Measurements from ENCODE around the gene EGFR.
A peak's percentile ranks its signal among the peaks of the same experiment; 100 is the strongest.

The EGFR gene

DNA sequence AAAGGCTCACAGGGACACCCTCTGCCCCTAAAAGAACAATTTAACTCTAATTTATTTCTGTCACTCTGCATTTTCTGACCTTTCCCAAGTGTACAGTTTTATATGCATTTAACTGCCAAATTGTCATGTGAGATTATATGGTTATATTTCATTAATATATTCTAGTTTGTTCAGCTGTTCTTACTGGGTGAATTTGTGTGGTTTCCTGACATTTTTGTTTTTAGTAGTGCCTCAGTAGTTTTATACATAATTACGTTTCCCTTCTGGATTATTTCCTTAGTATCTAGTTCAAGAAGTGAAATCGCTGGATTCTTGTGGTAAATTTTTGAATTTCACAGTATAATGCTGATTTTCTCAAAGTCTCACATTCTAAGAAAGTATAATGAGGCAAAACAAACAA, 41.3 kb downstream of the EGFR start:
- TF ChIP-seq, protein P1, sequence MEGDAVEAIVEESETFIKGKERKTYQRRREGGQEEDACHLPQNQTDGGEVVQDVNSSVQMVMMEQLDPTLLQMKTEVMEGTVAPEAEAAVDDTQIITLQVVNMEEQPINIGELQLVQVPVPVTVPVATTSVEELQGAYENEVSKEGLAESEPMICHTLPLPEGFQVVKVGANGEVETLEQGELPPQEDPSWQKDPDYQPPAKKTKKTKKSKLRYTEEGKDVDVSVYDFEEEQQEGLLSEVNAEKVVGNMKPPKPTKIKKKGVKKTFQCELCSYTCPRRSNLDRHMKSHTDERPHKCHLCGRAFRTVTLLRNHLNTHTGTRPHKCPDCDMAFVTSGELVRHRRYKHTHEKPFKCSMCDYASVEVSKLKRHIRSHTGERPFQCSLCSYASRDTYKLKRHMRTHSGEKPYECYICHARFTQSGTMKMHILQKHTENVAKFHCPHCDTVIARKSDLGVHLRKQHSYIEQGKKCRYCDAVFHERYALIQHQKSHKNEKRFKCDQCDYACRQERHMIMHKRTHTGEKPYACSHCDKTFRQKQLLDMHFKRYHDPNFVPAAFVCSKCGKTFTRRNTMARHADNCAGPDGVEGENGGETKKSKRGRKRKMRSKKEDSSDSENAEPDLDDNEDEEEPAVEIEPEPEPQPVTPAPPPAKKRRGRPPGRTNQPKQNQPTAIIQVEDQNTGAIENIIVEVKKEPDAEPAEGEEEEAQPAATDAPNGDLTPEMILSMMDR (IDR thresholded peaks at IDR 0.05; ENCODE audit: low read depth, low read length, missing control alignments) = no peak
- no peak overlapping the region for H3K4me3 ChIP-seq (replicated peaks; ENCODE audit: low read depth, low read length)
- no peak for DNase-seq (ENCODE audit: extremely low read depth, low read depth)

DNA sequence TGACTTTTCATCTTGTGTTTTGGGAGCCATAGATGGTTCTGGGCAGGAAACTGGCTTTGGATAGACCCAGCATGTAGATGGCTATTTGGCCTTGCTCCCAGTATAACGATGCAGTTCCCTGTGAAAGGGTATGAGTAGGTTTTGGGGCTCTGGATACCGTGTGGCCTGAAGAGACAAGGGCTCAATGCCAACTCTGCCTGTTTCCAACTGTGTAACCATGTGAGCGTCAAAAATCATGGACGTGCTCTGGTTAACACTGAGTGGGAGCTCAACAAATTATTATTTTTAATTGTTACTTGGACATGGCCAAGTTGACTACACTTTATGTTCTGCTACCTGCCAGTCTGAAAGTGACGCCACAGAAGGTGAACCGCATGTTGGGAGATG, 41.8 kb downstream of the EGFR start:
- no peak overlapping the region for H3K4me3 ChIP-seq (replicated peaks; ENCODE audit: low read depth, low read length)
- no peak for DNase-seq (ENCODE audit: extremely low read depth, low read depth)
- TF ChIP-seq, protein P1 (IDR thresholded peaks at IDR 0.05; ENCODE audit: low read depth, low read length, missing control alignments) = no peak

DNA sequence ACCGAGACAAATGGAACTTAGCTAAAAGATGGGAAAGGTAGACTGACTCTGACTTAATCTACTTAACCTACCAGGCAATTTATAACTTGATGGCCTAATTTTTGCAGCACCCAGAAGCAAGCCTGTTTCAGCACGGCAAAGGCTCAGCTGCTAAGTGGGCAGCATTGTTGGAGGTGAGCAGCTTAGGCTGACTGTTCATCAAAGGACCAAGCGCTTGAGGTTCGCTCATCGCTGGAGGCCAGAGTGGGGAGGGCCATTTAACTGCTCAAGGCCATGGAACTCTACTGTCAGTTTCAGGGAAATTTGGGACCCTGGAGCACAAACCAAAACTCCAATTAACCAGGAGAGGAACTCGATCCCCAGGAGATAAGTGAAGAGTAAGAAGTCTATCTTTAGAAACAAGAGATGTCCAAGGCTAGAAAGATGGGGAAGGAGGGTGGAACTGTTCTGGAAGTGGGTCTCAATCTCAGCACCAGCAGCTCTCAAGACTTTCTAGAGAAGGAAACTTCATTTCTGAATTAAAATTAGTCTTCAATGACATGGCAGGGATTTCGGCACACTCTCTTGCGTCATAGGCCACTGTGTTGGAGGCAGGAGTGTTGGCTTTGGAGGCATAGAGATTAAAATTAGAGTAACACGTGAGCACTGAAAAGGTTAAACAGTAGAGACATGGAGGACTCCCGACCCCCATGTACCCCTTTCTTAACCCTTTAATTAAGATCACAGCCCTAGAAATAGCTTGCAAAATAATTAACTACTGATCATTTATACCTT, 43.1 kb downstream of the EGFR start:
- H3K4me3 ChIP-seq (replicated peaks; ENCODE audit: low read depth, low read length) = no peak overlapping the region
- no peak for DNase-seq (ENCODE audit: extremely low read depth, low read depth)
- TF ChIP-seq, protein P1 (IDR thresholded peaks at IDR 0.05; ENCODE audit: low read depth, low read length, missing control alignments) = no peak

DNA sequence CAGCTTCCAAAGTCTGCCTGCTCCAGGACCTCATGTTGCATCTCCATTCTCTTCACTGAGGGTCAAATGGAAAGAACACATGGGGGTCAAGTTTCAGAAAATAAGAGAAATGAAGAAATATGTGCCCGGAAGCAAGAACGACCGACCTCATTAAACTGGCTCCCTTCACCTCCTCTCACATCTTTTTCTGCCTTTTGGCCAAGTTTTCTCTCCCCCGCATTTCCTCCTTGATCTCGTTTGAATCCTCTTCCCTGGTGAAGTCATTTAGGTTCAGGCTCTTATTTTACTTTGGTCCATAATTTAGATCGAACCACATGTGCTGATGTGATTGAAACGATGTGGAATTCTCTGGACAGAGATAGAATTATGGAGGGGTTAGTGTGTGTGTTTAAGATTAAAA, 44.2 kb downstream of the EGFR start:
- DNase-seq (ENCODE audit: extremely low read depth, low read depth) = no peak
- no peak overlapping the region for H3K4me3 ChIP-seq (replicated peaks; ENCODE audit: low read depth, low read length)
- TF ChIP-seq, protein P1 (IDR thresholded peaks at IDR 0.05; ENCODE audit: low read depth, low read length, missing control alignments) = no peak

DNA sequence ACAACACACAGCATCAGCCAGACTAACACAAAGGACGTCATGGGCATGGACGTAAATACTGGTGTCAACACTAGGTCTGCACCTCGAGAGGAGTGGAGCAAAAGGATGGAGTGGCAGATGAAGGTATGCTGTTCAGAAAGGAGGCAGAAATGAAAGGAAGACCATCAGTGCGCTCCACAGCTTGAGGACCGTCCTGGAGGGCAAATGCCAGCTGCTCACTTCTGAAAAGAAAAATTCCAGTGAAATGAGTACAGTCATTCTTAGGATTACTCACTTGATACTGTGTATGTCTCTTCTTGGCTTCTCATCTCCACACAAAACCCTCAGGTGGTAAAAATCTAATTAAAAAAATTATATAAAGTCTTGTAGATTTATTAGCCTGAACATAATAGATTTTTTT, 44.8 kb downstream of the EGFR start:
- TF ChIP-seq, protein P1 (IDR thresholded peaks at IDR 0.05; ENCODE audit: low read depth, low read length, missing control alignments) = no peak
- H3K4me3 ChIP-seq (replicated peaks; ENCODE audit: low read depth, low read length) = no peak overlapping the region
- no peak for DNase-seq (ENCODE audit: extremely low read depth, low read depth)

DNA sequence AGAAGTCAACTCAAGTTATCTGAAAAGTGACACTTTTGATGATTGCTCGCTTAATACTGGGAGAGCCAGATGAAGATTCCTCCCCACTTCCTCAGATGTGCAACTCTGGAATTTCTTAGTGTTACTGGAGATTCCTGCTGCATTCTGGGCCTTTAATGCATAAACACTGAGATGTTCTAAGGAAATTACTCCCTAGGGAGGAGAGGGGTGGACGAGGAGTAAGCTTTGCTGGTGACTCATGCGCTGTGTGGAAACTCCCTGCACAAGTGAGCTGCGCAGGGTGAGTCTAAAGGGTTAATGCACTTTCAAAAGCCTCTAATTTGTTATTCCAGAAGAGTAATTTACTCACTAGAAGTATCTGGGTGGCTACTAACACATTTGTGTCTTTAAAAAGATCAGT, 46.3 kb downstream of the EGFR start:
- DNase-seq (ENCODE audit: extremely low read depth, low read depth) = peak; percentile 92
- TF ChIP-seq, protein P1 (IDR thresholded peaks at IDR 0.05; ENCODE audit: low read depth, low read length, missing control alignments) = no peak
- peak overlapping the region; percentile 9; the same call in 1 of the 2 replicates for H3K4me3 ChIP-seq (replicated peaks; ENCODE audit: low read depth, low read length)
